HEK293 (cell line): ENCODE data around the gene STX10.
A peak's percentile ranks its signal among the peaks of the same experiment; 100 is the strongest.

Experiments
- GLIS2 ChIP-seq: fragments of 450-650 bp; formaldehyde crosslinking; IDR thresholded peaks from 2 replicates; pipeline ENCODE4 v1.5.1; 2016; ENCODE audit warnings: missing biosample characterization, missing genetic modification characterization
- HOXC10 ChIP-seq: sonication (generic); formaldehyde crosslinking; IDR thresholded peaks from 2 replicates; pipeline ENCODE4 v1.8.1; 2023; ENCODE audit warnings: mild to moderate bottlenecking, missing genetic modification reagents
- INSM2 ChIP-seq: fragments of 450-650 bp; formaldehyde crosslinking; IDR thresholded peaks from 2 replicates; pipeline ENCODE4 v1.5.1; 2016; ENCODE audit warnings: missing biosample characterization, missing genetic modification characterization
- KLF10 ChIP-seq: fragments of 450-650 bp; IDR thresholded peaks from 2 replicates; pipeline ENCODE4 v1.5.1; 2018; ENCODE audit warnings: missing biosample characterization, mild to moderate bottlenecking, missing genetic modification characterization
- PRDM6 ChIP-seq: fragments of 450-650 bp; formaldehyde crosslinking; IDR thresholded peaks from 2 replicates; pipeline ENCODE4 v1.5.1; 2017; ENCODE audit warnings: missing biosample characterization, missing genetic modification characterization
- RBAK ChIP-seq: fragments of 450-650 bp; formaldehyde crosslinking; IDR thresholded peaks from 2 replicates; pipeline ENCODE4 v1.5.1; 2016; ENCODE audit warnings: missing biosample characterization, missing genetic modification characterization
- SCRT2 ChIP-seq: fragments of 450-650 bp; formaldehyde crosslinking; IDR thresholded peaks from 2 replicates; pipeline ENCODE4 v1.5.1; 2016; ENCODE audit warnings: missing biosample characterization, missing genetic modification characterization
- SETDB1 ChIP-seq: IDR thresholded peaks from one replicate; pipeline ENCODE4 v1.6.1; 2017; ENCODE audit warnings: mild to moderate bottlenecking, low read length, moderate library complexity, mixed read lengths; ENCODE audit not compliant: insufficient read length
- SP2 ChIP-seq: fragments of 450-650 bp; formaldehyde crosslinking; IDR thresholded peaks from 2 replicates; pipeline ENCODE4 v1.5.1; 2016; ENCODE audit warnings: missing biosample characterization, missing genetic modification characterization
- ZBTB1 ChIP-seq: fragments of 450-650 bp; formaldehyde crosslinking; IDR thresholded peaks from 2 replicates; pipeline ENCODE4 v1.5.1; 2016; ENCODE audit warnings: missing biosample characterization, missing genetic modification characterization
- ZBTB10 ChIP-seq: fragments of 450-650 bp; formaldehyde crosslinking; IDR thresholded peaks from 2 replicates; pipeline ENCODE4 v1.5.1; 2016; ENCODE audit warnings: missing biosample characterization, missing genetic modification characterization
- ZBTB6 ChIP-seq: fragments of 450-650 bp; formaldehyde crosslinking; IDR thresholded peaks from 2 replicates; pipeline ENCODE4 v1.5.1; 2017; ENCODE audit warnings: missing biosample characterization, missing genetic modification characterization
- ZBTB8A ChIP-seq: fragments of 450-650 bp; formaldehyde crosslinking; IDR thresholded peaks from 2 replicates; pipeline ENCODE4 v1.5.1; 2016; ENCODE audit warnings: missing biosample characterization, missing genetic modification characterization
- ZFHX2 ChIP-seq: fragments of 450-650 bp; formaldehyde crosslinking; conservative IDR thresholded peaks from 2 replicates; pipeline ENCODE4 v1.5.1; 2016; ENCODE audit warnings: missing biosample characterization, missing genetic modification characterization
- ZNF169 ChIP-seq: fragments of 450-650 bp; formaldehyde crosslinking; IDR thresholded peaks from 2 replicates; pipeline ENCODE4 v1.5.1; 2016; ENCODE audit warnings: missing biosample characterization, missing genetic modification characterization
- ZNF174 ChIP-seq: fragments of 450-650 bp; formaldehyde crosslinking; IDR thresholded peaks from 2 replicates; pipeline ENCODE4 v1.5.0; 2017; ENCODE audit warnings: missing biosample characterization, mild to moderate bottlenecking, missing genetic modification characterization
- ZNF221 ChIP-seq: fragments of 450-650 bp; formaldehyde crosslinking; IDR thresholded peaks from 2 replicates; pipeline ENCODE4 v1.5.1; 2017; ENCODE audit warnings: missing biosample characterization, missing genetic modification characterization, borderline replicate concordance
- ZNF23 ChIP-seq: fragments of 450-650 bp; formaldehyde crosslinking; IDR thresholded peaks from 2 replicates; pipeline ENCODE4 v1.5.1; 2016; ENCODE audit warnings: missing biosample characterization, missing genetic modification characterization, borderline replicate concordance
- ZNF302 ChIP-seq: fragments of 450-650 bp; formaldehyde crosslinking; IDR thresholded peaks from 2 replicates; pipeline ENCODE4 v1.5.1; 2016; ENCODE audit warnings: missing biosample characterization, missing genetic modification characterization, low read depth
- ZNF335 ChIP-seq: fragments of 450-650 bp; formaldehyde crosslinking; conservative IDR thresholded peaks from 2 replicates; pipeline ENCODE4 v1.5.1; 2016; ENCODE audit warnings: missing biosample characterization, missing genetic modification characterization
- ZNF416 ChIP-seq: fragments of 450-650 bp; formaldehyde crosslinking; IDR thresholded peaks from 2 replicates; pipeline ENCODE4 v1.5.1; 2016; ENCODE audit warnings: missing biosample characterization, missing genetic modification characterization
- ZNF529 ChIP-seq: fragments of 450-650 bp; formaldehyde crosslinking; IDR thresholded peaks from 2 replicates; pipeline ENCODE4 v1.5.1; 2017; ENCODE audit warnings: missing genetic modification characterization, missing biosample characterization; ENCODE audit not compliant: insufficient replicate concordance
- ZNF596 ChIP-seq: fragments of 450-650 bp; IDR thresholded peaks from 2 replicates; pipeline ENCODE4 v1.5.0; 2018; ENCODE audit warnings: missing biosample characterization, mild to moderate bottlenecking, missing genetic modification characterization, moderate library complexity
- ZNF610 ChIP-seq: fragments of 450-650 bp; formaldehyde crosslinking; IDR thresholded peaks from 2 replicates; pipeline ENCODE4 v1.5.1; 2016; ENCODE audit warnings: missing biosample characterization, missing genetic modification characterization, borderline replicate concordance
- ZNF837 ChIP-seq: fragments of 450-650 bp; formaldehyde crosslinking; IDR thresholded peaks from 2 replicates; pipeline ENCODE4 v1.5.1; 2016; ENCODE audit warnings: missing biosample characterization, missing genetic modification characterization
- ZSCAN16 ChIP-seq: fragments of 450-650 bp; formaldehyde crosslinking; IDR thresholded peaks from 2 replicates; pipeline ENCODE4 v1.5.1; 2016; ENCODE audit warnings: missing biosample characterization, missing genetic modification characterization
- ZSCAN23 ChIP-seq: fragments of 450-650 bp; formaldehyde crosslinking; IDR thresholded peaks from 2 replicates; pipeline ENCODE4 v1.5.1; 2016; ENCODE audit warnings: missing biosample characterization, missing genetic modification characterization
- TF ChIP-seq, protein P1 (sequence below): fragments of 450-650 bp; formaldehyde crosslinking; IDR thresholded peaks from 2 replicates; pipeline ENCODE4; 2016; ENCODE audit warnings: missing biosample characterization, missing genetic modification characterization
- TF ChIP-seq, protein P2 (sequence below): fragments of 450-650 bp; formaldehyde crosslinking; IDR thresholded peaks from 2 replicates; pipeline ENCODE4 v1.5.1; 2016; ENCODE audit warnings: missing biosample characterization, missing genetic modification characterization
- TF ChIP-seq, protein P3 (sequence below): fragments of 450-650 bp; formaldehyde crosslinking; IDR thresholded peaks from 2 replicates; pipeline ENCODE4 v1.5.1; 2016; ENCODE audit warnings: missing biosample characterization, missing genetic modification characterization

Gene STX10

DNA sequence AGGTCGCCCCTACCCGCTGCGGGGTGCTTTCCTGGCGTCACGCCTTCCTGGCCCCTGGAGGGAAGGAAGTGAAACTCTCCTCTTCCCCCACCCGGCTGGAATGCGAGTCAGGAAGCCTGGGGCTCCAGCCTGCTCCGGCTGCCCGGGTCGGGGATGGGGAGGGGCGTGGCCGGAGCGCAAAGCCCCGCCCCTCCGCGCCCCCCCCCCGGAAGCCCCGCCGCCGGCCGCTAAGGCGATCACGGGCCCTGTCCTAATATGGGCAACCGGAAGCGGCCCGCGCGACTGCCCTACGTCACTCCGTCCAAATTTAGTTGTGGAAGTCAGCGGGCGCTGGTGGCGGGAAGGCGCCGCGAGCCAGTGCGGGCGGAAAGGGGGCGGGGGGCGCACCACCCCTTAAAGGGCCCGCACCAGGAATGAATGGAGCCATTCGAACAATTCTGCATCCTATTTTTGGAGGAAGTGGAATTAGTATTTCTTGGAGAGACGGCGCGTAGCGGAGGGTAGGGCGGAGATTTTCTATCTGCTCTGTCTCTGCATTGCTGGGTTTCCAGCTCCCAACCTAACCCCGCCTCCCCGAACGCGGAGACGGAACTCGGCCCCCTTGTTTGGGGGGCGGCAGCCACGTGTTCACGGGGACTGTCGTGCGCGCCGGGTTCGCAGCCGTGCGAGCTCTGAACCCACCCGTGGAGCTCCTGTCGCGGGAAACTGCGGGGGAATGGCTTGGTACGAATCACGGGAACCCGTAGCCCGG, 1.6 kb upstream of the STX10 start (continued):
- TF ChIP-seq ZNF23 (tag by site-specific recombination) = no peak
- TF ChIP-seq ZSCAN23 (tag by site-specific recombination) = 0 out of 2 replicates have a peak, but pooled peaks have one; percentile 64
- peak; percentile 78 for TF ChIP-seq KLF10 (tag by site-specific recombination)
- peak; percentile 93 for TF ChIP-seq ZBTB8A (tag by site-specific recombination)
- no peak for TF ChIP-seq SETDB1
- TF ChIP-seq SCRT2 (tag by site-specific recombination) = no peak
- no peak for TF ChIP-seq ZBTB6 (tag by site-specific recombination)
- no peak for TF ChIP-seq ZSCAN16 (tag by site-specific recombination)
- no peak for TF ChIP-seq ZNF416
- TF ChIP-seq, protein P1, sequence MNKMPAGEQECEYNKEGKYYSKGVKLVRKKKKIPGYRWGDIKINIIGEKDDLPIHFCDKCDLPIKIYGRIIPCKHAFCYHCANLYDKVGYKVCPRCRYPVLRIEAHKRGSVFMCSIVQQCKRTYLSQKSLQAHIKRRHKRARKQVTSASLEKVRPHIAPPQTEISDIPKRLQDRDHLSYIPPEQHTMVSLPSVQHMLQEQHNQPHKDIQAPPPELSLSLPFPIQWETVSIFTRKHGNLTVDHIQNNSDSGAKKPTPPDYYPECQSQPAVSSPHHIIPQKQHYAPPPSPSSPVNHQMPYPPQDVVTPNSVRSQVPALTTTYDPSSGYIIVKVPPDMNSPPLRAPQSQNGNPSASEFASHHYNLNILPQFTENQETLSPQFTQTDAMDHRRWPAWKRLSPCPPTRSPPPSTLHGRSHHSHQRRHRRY (tag by site-specific recombination) = no peak
- TF ChIP-seq RBAK (tag by site-specific recombination) = no peak
- no peak for TF ChIP-seq ZNF837
- no peak for TF ChIP-seq HOXC10
- TF ChIP-seq PRDM6 (tag by site-specific recombination) = peak; percentile 48
- no peak for TF ChIP-seq ZNF596 (tag by site-specific recombination)
- peak; percentile 0; the same call in 1 of the 2 replicates for TF ChIP-seq GLIS2 (tag by site-specific recombination)
- no peak for TF ChIP-seq ZNF174 (tag by site-specific recombination)
- no peak for TF ChIP-seq ZBTB1 (tag by site-specific recombination)
- peak; percentile 88 for TF ChIP-seq SP2 (tag by site-specific recombination)
- no peak for TF ChIP-seq ZNF221 (tag by site-specific recombination)
- no peak for TF ChIP-seq ZNF169 (tag by site-specific recombination)
- TF ChIP-seq ZNF335 (tag by site-specific recombination) = no peak
- TF ChIP-seq, protein P2, sequence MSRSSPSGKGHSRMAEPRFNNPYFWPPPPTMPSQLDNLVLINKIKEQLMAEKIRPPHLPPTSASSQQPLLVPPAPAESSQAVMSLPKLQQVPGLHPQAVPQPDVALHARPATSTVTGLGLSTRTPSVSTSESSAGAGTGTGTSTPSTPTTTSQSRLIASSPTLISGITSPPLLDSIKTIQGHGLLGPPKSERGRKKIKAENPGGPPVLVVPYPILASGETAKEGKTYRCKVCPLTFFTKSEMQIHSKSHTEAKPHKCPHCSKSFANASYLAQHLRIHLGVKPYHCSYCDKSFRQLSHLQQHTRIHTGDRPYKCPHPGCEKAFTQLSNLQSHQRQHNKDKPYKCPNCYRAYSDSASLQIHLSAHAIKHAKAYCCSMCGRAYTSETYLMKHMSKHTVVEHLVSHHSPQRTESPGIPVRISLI (tag by site-specific recombination) = no peak
- TF ChIP-seq, protein P3, sequence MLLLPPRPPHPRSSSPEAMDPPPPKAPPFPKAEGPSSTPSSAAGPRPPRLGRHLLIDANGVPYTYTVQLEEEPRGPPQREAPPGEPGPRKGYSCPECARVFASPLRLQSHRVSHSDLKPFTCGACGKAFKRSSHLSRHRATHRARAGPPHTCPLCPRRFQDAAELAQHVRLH (tag by site-specific recombination) = no peak
- no peak for TF ChIP-seq INSM2 (tag by site-specific recombination)
- TF ChIP-seq ZFHX2 (tag by site-specific recombination) = peak; percentile 72
- TF ChIP-seq ZNF302 (tag by site-specific recombination) = no peak
- no peak for TF ChIP-seq ZNF529 (tag by site-specific recombination)
- peak; percentile 95 for TF ChIP-seq ZBTB10 (tag by site-specific recombination)
- no peak for TF ChIP-seq ZNF610 (tag by site-specific recombination)
